VCaP (cell line): ENCODE measurements around the gene TIFAB.

Experiments
- H3K27ac ChIP-seq: fragments of 450-650 bp; 2 replicates; pipeline ENCODE4 v1.5.1; 2017
- TF ChIP-seq, protein P1 (sequence below): fragments of 450-650 bp; conservative IDR thresholded peaks from 2 replicates; pipeline ENCODE4 v1.5.1; 2017; ENCODE audit warnings: mild to moderate bottlenecking, moderate library complexity

TIFAB gene

GRCh38 chr5:135480511-135480910 lies 28.4 kb upstream of the TIFAB start:
- TF ChIP-seq, protein P1, sequence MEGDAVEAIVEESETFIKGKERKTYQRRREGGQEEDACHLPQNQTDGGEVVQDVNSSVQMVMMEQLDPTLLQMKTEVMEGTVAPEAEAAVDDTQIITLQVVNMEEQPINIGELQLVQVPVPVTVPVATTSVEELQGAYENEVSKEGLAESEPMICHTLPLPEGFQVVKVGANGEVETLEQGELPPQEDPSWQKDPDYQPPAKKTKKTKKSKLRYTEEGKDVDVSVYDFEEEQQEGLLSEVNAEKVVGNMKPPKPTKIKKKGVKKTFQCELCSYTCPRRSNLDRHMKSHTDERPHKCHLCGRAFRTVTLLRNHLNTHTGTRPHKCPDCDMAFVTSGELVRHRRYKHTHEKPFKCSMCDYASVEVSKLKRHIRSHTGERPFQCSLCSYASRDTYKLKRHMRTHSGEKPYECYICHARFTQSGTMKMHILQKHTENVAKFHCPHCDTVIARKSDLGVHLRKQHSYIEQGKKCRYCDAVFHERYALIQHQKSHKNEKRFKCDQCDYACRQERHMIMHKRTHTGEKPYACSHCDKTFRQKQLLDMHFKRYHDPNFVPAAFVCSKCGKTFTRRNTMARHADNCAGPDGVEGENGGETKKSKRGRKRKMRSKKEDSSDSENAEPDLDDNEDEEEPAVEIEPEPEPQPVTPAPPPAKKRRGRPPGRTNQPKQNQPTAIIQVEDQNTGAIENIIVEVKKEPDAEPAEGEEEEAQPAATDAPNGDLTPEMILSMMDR = no peak
- no peak overlapping the region for H3K27ac ChIP-seq

DNA sequence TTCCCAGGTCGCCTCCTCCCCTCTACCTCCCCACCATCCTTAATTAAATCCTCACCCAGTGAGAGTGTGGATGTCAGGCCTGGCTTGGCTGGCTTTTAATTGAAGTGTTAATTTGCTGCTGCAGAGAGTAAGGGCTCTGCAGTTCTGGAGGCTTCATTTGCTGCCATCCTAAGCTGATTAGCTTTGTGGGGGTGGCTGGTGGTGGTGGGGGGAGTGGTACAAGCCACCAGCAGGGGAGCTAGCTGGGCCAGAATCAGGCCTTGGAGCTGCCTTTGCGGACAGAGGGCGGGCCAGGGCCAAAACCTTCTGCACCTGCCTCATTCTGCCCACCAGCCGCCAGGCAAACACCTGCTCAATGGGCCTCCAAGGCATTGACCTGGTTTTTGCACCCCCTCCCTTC lies 26.8 kb upstream of the TIFAB start:
- H3K27ac ChIP-seq = no peak overlapping the region
- TF ChIP-seq, protein P1 = no peak

GRCh38 chr5:135477613-135478066 lies 25.5 kb upstream of the TIFAB start:
- no peak overlapping the region for H3K27ac ChIP-seq
- TF ChIP-seq, protein P1 = no peak

DNA sequence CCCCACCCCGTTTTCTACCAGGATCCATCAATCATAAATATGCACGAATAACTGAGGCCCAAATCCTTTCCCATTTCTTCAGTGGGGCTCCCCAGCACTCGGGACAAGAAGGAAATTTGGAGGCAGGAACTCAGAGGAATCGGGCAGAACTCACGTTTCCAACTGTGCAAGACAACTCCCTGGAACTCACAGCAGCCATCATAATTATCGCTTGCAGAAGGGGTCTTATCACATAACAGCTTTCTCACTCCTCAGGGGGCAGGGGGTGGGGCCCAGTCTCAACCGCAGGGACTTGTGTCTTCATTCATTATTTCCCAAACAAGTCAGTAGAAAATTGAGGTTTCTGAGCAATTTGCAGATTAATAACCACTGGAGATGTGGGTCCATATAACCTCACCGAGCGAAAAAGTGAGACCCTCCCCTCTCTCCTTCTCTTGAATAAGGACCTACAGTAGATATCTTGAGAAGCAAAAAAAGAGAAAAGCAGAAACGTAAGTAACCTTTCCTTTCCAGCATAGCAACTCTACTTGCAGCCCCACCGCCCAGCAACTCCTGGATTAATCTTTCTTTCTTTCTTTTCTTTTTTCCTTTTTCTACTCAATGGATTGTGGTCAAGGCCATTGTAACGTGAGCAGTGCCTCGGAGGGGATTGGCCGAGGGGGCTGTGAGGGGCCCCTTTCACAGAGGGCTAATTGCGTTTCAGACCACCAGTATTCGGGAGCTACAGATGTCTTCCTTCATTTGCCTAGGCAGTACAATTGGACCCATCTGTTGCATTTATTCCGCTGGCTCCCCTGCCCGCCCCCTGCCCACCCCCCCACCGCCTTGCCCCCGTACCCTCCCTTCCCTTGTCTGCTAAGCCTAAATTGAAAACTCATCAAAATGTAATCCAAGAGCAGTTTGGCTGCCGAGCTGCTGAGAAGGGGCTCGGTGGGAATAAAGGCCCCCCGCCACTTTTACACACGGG lies 24.7 kb upstream of the TIFAB start:
- TF ChIP-seq, protein P1 = no peak
- H3K27ac ChIP-seq = no peak overlapping the region

- TF ChIP-seq, protein P1 = no peak
- H3K27ac ChIP-seq = no peak overlapping the region
Observed at GRCh38 chr5:135473956-135474670, 22.0 kb upstream of the TIFAB start.

DNA sequence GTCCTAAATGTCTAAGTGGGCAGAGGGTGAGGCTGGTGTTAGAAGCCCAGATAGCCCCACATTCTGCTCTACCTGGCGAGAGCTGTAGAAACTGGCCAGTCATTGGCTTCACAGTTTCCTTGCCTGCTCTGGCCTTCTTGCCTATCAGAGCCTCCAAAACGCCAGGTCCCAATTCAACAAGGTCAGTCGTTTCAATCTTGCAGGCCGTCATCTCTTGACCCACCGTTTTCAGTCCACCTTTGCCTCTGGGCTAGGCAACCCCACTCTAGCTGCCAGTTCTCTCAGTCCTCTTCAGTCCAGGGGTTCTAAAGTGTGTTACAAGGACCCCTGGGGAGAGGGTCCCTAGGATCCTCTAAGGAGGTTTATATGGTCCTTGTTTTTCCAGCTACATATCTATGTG lies 20.0 kb upstream of the TIFAB start:
- H3K27ac ChIP-seq = no peak overlapping the region
- TF ChIP-seq, protein P1 = no peak

DNA sequence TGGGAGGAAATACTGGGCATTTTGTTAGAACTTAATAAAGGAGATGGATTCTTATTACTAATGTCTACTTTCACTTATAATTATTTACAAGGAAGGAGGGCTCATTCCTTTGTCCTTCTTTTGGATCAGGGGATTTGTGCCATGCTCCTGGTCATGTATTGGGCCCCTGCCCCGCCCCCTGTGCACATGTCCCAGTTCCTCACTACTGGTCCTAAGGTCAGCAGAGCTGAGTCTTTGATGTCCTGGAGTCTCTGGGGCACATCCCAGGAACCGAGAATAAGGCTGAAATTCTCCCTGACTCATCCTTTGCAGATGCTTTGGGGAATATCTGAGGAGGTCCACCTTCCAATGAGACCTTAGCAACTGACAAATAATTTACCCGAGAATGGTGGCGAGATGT lies 19.6 kb upstream of the TIFAB start:
- TF ChIP-seq, protein P1 = no peak
- H3K27ac ChIP-seq = no peak overlapping the region
